Amygdala (tissue), 56 donors: ENCODE results near the gene LIN52.

Experiments
- DNase-seq, 56 donors: peaks; one replicate each; lab custom pipeline; 2025; lab: John Stamatoyannopoulos, UW

Gene LIN52

GRCh38 chr14:74249433-74250375 lies 164.9 kb downstream of the LIN52 start:
- DNase-seq: no peak
